Measurements from ENCODE around the gene ROPN1. TPM values are rescaled to one million over a fixed set of nuclear protein-coding genes. Genes with fewer than 3 reads are reported as not detected.

Gene ROPN1
- total RNA-seq, 1 experiment from 2014 or later: not detected

DNA sequence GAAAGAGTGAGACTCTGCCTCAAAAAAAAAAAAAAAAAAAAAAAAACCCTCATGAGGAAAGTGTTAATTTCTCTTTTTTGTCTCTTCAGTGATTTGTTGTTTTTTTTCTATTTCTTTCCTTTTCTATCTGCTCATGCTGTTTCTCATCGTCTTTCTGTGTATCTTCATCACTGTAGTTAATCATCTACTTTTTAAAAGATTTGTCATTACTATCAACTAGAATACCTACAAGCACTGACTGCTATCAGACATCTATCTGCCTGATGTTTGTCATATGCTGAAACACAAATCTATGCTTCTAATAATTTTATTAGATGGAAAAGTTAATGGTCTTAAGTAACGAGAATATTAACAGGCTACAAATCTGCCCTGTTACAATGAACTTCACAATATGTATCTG lies 57.7 kb downstream of the ROPN1 start:
- H3K79me2 ChIP-seq (ENCODE audit: insufficient read depth, low read length): no peaks in the 10 kb centered on the region
- TF ChIP-seq YY1 (IDR thresholded peaks at IDR 0.05; ENCODE audit: extremely low read depth, insufficient replicate concordance, low read depth, low read length) (no peak), SIN3A (IDR thresholded peaks at IDR 0.05; ENCODE audit: low read depth) (no peak)
- TF ChIP-seq, protein P1, sequence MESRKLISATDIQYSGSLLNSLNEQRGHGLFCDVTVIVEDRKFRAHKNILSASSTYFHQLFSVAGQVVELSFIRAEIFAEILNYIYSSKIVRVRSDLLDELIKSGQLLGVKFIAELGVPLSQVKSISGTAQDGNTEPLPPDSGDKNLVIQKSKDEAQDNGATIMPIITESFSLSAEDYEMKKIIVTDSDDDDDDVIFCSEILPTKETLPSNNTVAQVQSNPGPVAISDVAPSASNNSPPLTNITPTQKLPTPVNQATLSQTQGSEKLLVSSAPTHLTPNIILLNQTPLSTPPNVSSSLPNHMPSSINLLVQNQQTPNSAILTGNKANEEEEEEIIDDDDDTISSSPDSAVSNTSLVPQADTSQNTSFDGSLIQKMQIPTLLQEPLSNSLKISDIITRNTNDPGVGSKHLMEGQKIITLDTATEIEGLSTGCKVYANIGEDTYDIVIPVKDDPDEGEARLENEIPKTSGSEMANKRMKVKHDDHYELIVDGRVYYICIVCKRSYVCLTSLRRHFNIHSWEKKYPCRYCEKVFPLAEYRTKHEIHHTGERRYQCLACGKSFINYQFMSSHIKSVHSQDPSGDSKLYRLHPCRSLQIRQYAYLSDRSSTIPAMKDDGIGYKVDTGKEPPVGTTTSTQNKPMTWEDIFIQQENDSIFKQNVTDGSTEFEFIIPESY (IDR thresholded peaks at IDR 0.05; ENCODE audit: extremely low read depth, insufficient replicate concordance, low read length): no peak
- no peak for DNase-seq (ENCODE audit: low read depth, low spot score)
- no peaks in the 10 kb centered on the region for H3K4me1 ChIP-seq (ENCODE audit: control insufficient read depth in 1 of 2, insufficient read depth in 2 of 2, low read length in 2 of 2)
- H3K9me2 ChIP-seq (ENCODE audit: insufficient read depth): no peaks in the 10 kb centered on the region
- H3K4me3 ChIP-seq (replicated peaks in 1 of 2; ENCODE audit: low read depth in 1 of 2, low read length in 2 of 2): no peak overlapping the region
- ChIA-PET POLR2A (no interaction called here), RAD21 (ENCODE audit: low non-redundant PET in 1 of 2, low total read pairs in 2 of 2, uncharacterized antibody in 2 of 2, unreplicated experiment in 2 of 2) (no interaction called here), CTCF (no interaction called here)
- no peak overlapping the region for H3K9ac ChIP-seq (ENCODE audit: low read length)
- no peak for ATAC-seq
- H3K27ac ChIP-seq (ENCODE audit: low read depth, low read length): no peak overlapping the region
- no peak overlapping the region for H3K4me2 ChIP-seq (ENCODE audit: low read length)
- no peaks in the 10 kb centered on the region for H3K27me3 ChIP-seq (ENCODE audit: insufficient read depth, low read length)
- H4K20me1 ChIP-seq (ENCODE audit: insufficient read depth): no peaks in the 10 kb centered on the region
- H2AFZ ChIP-seq (ENCODE audit: low read depth, low read length, poor library complexity, severe bottlenecking): no peak overlapping the region
- no TSS peak for BruUV-seq (replicated peaks)
- intact Hi-C loops (cut with micrococcal nuclease): no loop called here
- peaks cover 14 to 17% of the 10 kb centered on the region in 2 experiments; a peak in 3 of 4 replicates for H3K36me3 ChIP-seq (ENCODE audit: control insufficient read depth in 1 of 2, insufficient read depth in 2 of 2, low read length in 2 of 2)
- no peaks in the 10 kb centered on the region for H3K9me3 ChIP-seq (ENCODE audit: control insufficient read depth in 1 of 2, insufficient read depth in 1 of 2, low read depth in 1 of 2, low read length in 2 of 2)

- no peaks in the 10 kb centered on the region for H3K79me2 ChIP-seq (ENCODE audit: insufficient read depth, low read length)
- no peak overlapping the region for H2AFZ ChIP-seq (ENCODE audit: low read depth, low read length, poor library complexity, severe bottlenecking)
- H4K20me1 ChIP-seq (ENCODE audit: insufficient read depth): no peaks in the 10 kb centered on the region
- H3K4me2 ChIP-seq (ENCODE audit: low read length): no peak overlapping the region
- ChIA-PET RAD21 (ENCODE audit: low non-redundant PET in 1 of 2, low total read pairs in 2 of 2, uncharacterized antibody in 2 of 2, unreplicated experiment in 2 of 2) (no interaction called here), POLR2A (no interaction called here), CTCF (interaction anchor here (0.7 kb wide), 1 partner anchor 11 kb away, joined by 4 read pairs; no protein-coding TSS in a partner anchor)
- H3K9me3 ChIP-seq (ENCODE audit: control insufficient read depth in 1 of 2, insufficient read depth in 1 of 2, low read depth in 1 of 2, low read length in 2 of 2): no peaks in the 10 kb centered on the region
- TF ChIP-seq JUND (IDR thresholded peaks at IDR 0.05) (no peak), POLR2AphosphoS5 (IDR thresholded peaks at IDR 0.05; ENCODE audit: low read depth, low read length) (no peak), CBX3 (IDR thresholded peaks at IDR 0.05; ENCODE audit: low read depth) (no peak), SRF (IDR thresholded peaks at IDR 0.05; ENCODE audit: low read depth) (no peak), ZFX (IDR thresholded peaks at IDR 0.05) (no peak), SIN3A (IDR thresholded peaks at IDR 0.05; ENCODE audit: low read depth) (no peak), EZH2phosphoT487 (IDR thresholded peaks at IDR 0.05; ENCODE audit: borderline replicate concordance) (no peak), SP1 (IDR thresholded peaks at IDR 0.05; ENCODE audit: low read depth) (no peak), ELF1 (IDR thresholded peaks at IDR 0.05; ENCODE audit: borderline replicate concordance, low read depth) (no peak)
- H3K27me3 ChIP-seq (ENCODE audit: insufficient read depth, low read length): no peaks in the 10 kb centered on the region
- ATAC-seq (no peak), DNase-seq (ENCODE audit: low read depth, low spot score) (no peak)
- H3K4me1 ChIP-seq (ENCODE audit: control insufficient read depth in 1 of 2, insufficient read depth in 2 of 2, low read length in 2 of 2): no peaks in the 10 kb centered on the region
- no peaks in the 10 kb centered on the region for H3K9me2 ChIP-seq (ENCODE audit: insufficient read depth)
- H3K9ac ChIP-seq (ENCODE audit: low read length): no peak overlapping the region
- BruUV-seq (replicated peaks): no TSS peak
- no peak overlapping the region for H3K4me3 ChIP-seq (replicated peaks in 1 of 2; ENCODE audit: low read depth in 1 of 2, low read length in 2 of 2)
- H3K27ac ChIP-seq (ENCODE audit: low read depth, low read length): no peak overlapping the region
- intact Hi-C loops (cut with micrococcal nuclease): no loop called here
- H3K36me3 ChIP-seq (ENCODE audit: control insufficient read depth in 1 of 2, insufficient read depth in 2 of 2, low read length in 2 of 2): peaks cover 17 to 19% of the 10 kb centered on the region in 2 experiments; a peak in 3 of 4 replicates
These were observed 61.5 kb downstream of the ROPN1 start for GRCh38 chr3:123930445-123930844.
